NT2/D1 (cell line): ENCODE data around the gene NMBR.

ENCODE experiments used
- SUZ12 ChIP-seq: IDR thresholded peaks from 2 replicates; pipeline ENCODE4 v1.6.1; 2011; ENCODE audit not compliant: insufficient read length, insufficient read depth; ENCODE audit errors: extremely low read depth
- YY1 ChIP-seq: IDR thresholded peaks from 2 replicates; pipeline ENCODE4 v1.6.1; 2011; ENCODE audit not compliant: insufficient read length, insufficient read depth
- ZNF274 ChIP-seq: IDR thresholded peaks from 2 replicates; pipeline ENCODE4 v1.6.1; 2011; ENCODE audit warnings: mild to moderate bottlenecking, low read depth, low read length

DNA sequence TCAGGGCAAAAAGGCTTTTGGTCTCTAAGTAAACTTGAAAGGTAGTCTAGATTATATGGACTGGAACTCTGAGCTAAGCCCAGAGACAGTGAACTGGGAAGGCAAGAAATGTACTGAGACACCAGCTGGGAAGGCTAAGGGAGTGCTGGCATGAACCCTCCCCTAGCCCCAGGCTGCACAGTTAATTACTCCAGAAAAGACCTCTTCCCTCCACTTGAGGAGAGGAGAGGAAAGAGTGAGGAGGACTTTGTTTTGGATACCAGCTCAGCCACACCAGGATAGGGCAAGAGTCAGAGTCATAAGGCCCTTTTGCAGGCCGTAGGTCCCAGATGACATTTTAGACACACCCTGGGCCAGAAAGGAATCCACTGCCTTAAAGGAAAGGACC, 98.3 kb downstream of the NMBR start:
- TF ChIP-seq YY1 (no peak), ZNF274 (no peak), SUZ12 (no peak)
